ENCODE results near the gene NRG4. TPM values are rescaled to one million over a fixed set of nuclear protein-coding genes. Genes with fewer than 3 reads are reported as not detected.
A peak's percentile ranks its signal among the peaks of the same experiment; 100 is the strongest.

Gene NRG4
- total RNA-seq, 1 experiment from 2014 or later: 0.95 TPM

- peaks cover 33% of the 10 kb centered on the region for H3K36me3 Mint-ChIP-seq (ENCODE audit: insufficient read depth, unreplicated experiment)
- intact Hi-C loops (cut with micrococcal nuclease; ENCODE audit: unreplicated experiment): loop anchor here (1.0 to 10.0 kb wide), 3 partner anchors 112 to 197 kb away; partner anchors contain the start of gene TMEM266
- peaks cover 15% of the 10 kb centered on the region for H3K4me1 Mint-ChIP-seq (ENCODE audit: low read depth, unreplicated experiment)
- peaks cover 2% of the 10 kb centered on the region for H3K36me3 ChIP-seq (ENCODE audit: control insufficient read depth, insufficient read depth, low read length)
- H3K27ac Mint-ChIP-seq (ENCODE audit: unreplicated experiment): no peak overlapping the region
- no TSS peak for BruUV-seq (replicated peaks)
- POLR2A ChIA-PET: no interaction called here
- TF ChIP-seq CTCF (IDR thresholded peaks at IDR 0.05; ENCODE audit: insufficient read depth in 1 of 2, low read depth in 1 of 2, low read length in 1 of 2, severe bottlenecking in 1 of 2, unreplicated experiment in 1 of 2): peak; percentile 42 to 59
- no peaks in the 10 kb centered on the region for H3K9me3 Mint-ChIP-seq (ENCODE audit: unreplicated experiment)
- no peaks in the 10 kb centered on the region for H3K27me3 Mint-ChIP-seq (ENCODE audit: insufficient read depth, unreplicated experiment)
- H3K9me3 ChIP-seq: no peaks in the 10 kb centered on the region
- H3K4me1 ChIP-seq: peaks cover 16% of the 10 kb centered on the region; the same call in 1 of the 2 replicates
- H3K27me3 ChIP-seq (replicated peaks; ENCODE audit: control insufficient read depth, insufficient read depth, low read length): no peaks in the 10 kb centered on the region
- no peak overlapping the region for H3K4me3 Mint-ChIP-seq (ENCODE audit: unreplicated experiment)
- DNase-seq: peak; percentile 44 to 62
- CTCF ChIA-PET: interaction anchor here (0.6 to 1.2 kb wide), 10 partner anchors 13 to 1497 kb away, joined by 3 to 13 read pairs (median 3); partner anchors contain the start of gene UBE2Q2
- H3K4me3 ChIP-seq (ENCODE audit: low read depth, low read length): no peak overlapping the region
Measured at GRCh38 chr15:75921732-75922703, 90.2 kb downstream of the NRG4 start.

- Mint-ChIP-seq H3K36me3 (ENCODE audit: insufficient read depth, unreplicated experiment) (peaks cover 33% of the 10 kb centered on the region), H3K9me3 (ENCODE audit: unreplicated experiment) (no peaks in the 10 kb centered on the region), H3K27me3 (ENCODE audit: insufficient read depth, unreplicated experiment) (no peaks in the 10 kb centered on the region), H3K4me3 (ENCODE audit: unreplicated experiment) (no peak overlapping the region), H3K27ac (ENCODE audit: unreplicated experiment) (no peak overlapping the region), H3K4me1 (ENCODE audit: low read depth, unreplicated experiment) (peaks cover under 1% of the 10 kb centered on the region)
- Histone ChIP-seq H3K36me3 (ENCODE audit: control insufficient read depth, insufficient read depth, low read length) (peaks cover 2% of the 10 kb centered on the region), H3K4me1 (peaks cover 5% of the 10 kb centered on the region; the same call in 1 of the 2 replicates), H3K4me3 (ENCODE audit: low read depth, low read length) (no peak overlapping the region), H3K9me3 (no peaks in the 10 kb centered on the region), H3K27me3 (replicated peaks; ENCODE audit: control insufficient read depth, insufficient read depth, low read length) (no peaks in the 10 kb centered on the region)
- intact Hi-C loops (cut with micrococcal nuclease; ENCODE audit: unreplicated experiment): loop anchor here (10.0 kb wide), 2 partner anchors 135 to 195 kb away; partner anchors contain the start of gene TMEM266
- no peak for TF ChIP-seq CTCF (IDR thresholded peaks at IDR 0.05; ENCODE audit: insufficient read depth in 1 of 2, low read depth in 1 of 2, low read length in 1 of 2, severe bottlenecking in 1 of 2, unreplicated experiment in 1 of 2)
- no TSS peak for BruUV-seq (replicated peaks)
- ChIA-PET POLR2A (no interaction called here), CTCF (interaction anchor here (0.7 kb wide), 1 partner anchor 196 kb away, joined by 3 read pairs; a partner anchor contains a TSS)
- DNase-seq: no peak
Measured at GRCh38 chr15:75920079-75920478, 92.1 kb downstream of the NRG4 start.

GRCh38 chr15:75918135-75918534 is 94.1 kb downstream of the NRG4 start:
- TF ChIP-seq CTCF (IDR thresholded peaks at IDR 0.05; ENCODE audit: insufficient read depth in 1 of 2, low read depth in 1 of 2, low read length in 1 of 2, severe bottlenecking in 1 of 2, unreplicated experiment in 1 of 2): no peak
- Mint-ChIP-seq H3K27ac (ENCODE audit: unreplicated experiment) (no peak overlapping the region), H3K4me1 (ENCODE audit: low read depth, unreplicated experiment) (no peaks in the 10 kb centered on the region), H3K27me3 (ENCODE audit: insufficient read depth, unreplicated experiment) (no peaks in the 10 kb centered on the region), H3K9me3 (ENCODE audit: unreplicated experiment) (no peaks in the 10 kb centered on the region), H3K36me3 (ENCODE audit: insufficient read depth, unreplicated experiment) (peaks cover 48% of the 10 kb centered on the region), H3K4me3 (ENCODE audit: unreplicated experiment) (no peak overlapping the region)
- H3K36me3 ChIP-seq (ENCODE audit: control insufficient read depth, insufficient read depth, low read length): peaks cover 2% of the 10 kb centered on the region
- H3K4me1 ChIP-seq: peaks cover 5% of the 10 kb centered on the region; the same call in 1 of the 2 replicates
- no peaks in the 10 kb centered on the region for H3K9me3 ChIP-seq
- no TSS peak for BruUV-seq (replicated peaks)
- no peaks in the 10 kb centered on the region for H3K27me3 ChIP-seq (replicated peaks; ENCODE audit: control insufficient read depth, insufficient read depth, low read length)
- no peak for DNase-seq
- CTCF ChIA-PET: no interaction called here
- no peak overlapping the region for H3K4me3 ChIP-seq (ENCODE audit: low read depth, low read length)
- POLR2A ChIA-PET: no interaction called here
- intact Hi-C loops (cut with micrococcal nuclease; ENCODE audit: unreplicated experiment): no loop called here
